Measurements from ENCODE around the gene SLC25A33. TPM values are rescaled to one million over a fixed set of nuclear protein-coding genes. Genes with fewer than 3 reads are reported as not detected.

The SLC25A33 gene
- total RNA-seq, 2 donors from 2014 or later = 5.6 TPM

DNA sequence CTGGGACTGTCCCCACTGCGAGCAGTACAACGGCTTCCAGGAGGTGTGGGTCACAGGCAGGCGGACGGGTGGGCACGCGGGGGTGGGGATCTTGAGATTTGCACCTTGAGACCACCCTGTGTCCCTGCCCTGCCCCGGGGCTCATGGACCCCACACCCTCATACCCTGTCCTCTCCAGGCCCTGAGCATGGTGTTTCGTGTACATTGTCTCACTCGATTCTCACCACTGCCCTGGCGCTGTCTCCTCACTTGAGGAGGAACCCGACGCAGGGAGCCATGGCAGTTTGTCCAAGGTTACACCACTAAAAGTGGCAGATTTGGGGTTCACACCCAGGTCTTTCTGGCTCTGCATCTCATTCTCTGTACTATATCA, 56.7 kb downstream of the SLC25A33 start:
- DNase-seq (no peak), ATAC-seq (no peak)
- intact Hi-C loops (cut with DNase I, micrococcal nuclease) = no loop called here

DNA sequence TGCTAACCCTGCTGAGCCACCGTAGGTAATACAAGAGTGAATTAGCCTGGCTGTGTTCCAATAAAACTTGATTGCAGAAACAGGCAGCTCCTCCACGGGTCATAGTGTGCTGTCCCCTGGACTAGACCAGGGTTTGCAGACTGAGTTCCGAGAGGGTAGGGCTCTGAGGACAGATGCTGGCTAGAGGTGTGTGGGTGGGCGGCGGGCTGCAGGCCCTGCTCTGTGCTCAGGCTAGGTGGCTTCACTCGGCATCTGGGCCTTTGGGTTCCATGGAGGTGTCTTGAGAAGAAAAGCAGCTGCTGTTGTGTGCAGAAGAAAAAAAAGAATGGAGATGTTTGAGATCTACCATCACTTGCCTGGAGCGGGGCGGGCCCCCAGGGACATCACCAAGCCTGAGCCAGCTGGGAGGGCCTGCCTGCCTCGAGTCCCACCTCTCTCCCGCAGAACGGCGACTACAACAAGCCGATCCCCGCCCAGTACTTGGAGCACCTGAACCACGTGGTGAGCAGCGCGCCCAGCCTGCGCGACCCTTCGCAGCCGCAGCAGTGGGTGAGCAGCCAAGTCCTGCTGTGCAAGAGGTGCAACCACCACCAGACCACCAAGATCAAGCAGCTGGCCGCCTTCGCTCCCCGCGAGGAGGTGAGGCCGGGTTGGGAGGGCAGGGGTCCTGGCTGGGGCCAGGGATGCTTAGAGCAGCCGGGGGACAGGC, 57.3 kb downstream of the SLC25A33 start:
- DNase-seq (no peak), ATAC-seq (peak; percentile 79)
- intact Hi-C loops (cut with DNase I, micrococcal nuclease) = no loop called here

DNA sequence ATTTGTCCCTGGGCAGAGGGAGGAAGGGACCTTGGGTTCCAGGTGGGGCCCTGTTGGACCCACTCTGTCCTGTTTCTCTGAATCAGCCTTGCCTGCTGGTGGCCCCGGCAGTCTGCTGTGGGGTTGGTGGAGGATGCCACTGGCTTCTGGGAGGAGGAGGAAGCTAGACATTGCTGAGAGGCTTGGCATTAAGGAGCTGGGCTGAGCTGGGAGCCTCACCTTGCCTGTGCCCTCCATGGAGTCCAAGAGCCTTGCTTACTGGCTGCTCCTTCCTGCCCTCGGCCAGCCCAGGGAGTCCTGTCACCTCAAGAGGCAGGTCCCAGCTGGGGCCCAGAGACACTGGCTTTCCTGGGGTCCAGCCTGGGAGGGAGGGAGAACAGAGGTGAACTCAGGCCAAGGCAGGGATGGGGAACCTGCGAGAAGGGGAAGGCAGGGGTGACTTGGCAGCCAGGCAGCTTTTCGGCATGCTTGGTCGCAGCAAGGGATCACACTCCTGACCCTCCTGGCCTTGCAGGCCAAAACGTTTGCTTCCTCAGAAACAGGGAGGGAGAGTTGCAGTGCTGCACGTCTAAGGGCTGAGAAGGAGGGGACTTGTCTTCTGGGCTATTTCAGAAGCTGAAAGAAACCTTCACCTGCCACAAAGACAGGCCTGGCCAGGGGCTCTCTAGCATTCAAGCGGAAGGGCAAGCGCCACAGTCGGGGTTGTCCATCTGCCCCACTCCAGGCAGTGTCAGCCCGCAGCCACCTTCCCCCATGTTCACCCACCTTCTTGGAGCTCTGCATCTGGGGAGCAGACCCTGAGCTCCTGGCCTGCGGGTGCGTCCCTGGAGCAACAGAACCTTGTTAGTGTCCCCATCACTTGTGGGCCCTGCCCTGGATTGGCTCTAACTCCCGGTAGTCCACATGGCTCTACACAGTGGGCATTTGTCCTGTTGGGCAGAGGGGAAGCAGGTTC, 58.4 kb downstream of the SLC25A33 start:
- ATAC-seq (no peak), DNase-seq (no peak)
- intact Hi-C loops (cut with DNase I, micrococcal nuclease) = no loop called here

DNA sequence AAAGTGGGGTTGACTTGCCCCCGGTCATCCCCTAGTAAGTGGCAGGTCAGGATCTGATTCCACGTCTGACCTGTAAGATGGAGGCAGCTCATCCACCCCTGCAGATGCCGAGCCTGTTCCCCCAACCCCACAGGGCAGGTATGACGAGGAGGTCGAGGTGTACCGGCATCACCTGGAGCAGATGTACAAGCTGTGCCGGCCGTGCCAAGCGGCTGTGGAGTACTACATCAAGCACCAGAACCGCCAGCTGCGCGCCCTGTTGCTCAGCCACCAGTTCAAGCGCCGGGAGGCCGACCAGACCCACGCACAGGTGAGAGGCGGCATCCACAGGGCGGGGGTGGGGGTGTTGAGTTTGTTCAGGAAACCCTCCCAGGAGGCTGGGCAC, 59.0 kb downstream of the SLC25A33 start:
- no peak for ATAC-seq
- intact Hi-C loops (cut with DNase I, micrococcal nuclease) = no loop called here
- no peak for DNase-seq

DNA sequence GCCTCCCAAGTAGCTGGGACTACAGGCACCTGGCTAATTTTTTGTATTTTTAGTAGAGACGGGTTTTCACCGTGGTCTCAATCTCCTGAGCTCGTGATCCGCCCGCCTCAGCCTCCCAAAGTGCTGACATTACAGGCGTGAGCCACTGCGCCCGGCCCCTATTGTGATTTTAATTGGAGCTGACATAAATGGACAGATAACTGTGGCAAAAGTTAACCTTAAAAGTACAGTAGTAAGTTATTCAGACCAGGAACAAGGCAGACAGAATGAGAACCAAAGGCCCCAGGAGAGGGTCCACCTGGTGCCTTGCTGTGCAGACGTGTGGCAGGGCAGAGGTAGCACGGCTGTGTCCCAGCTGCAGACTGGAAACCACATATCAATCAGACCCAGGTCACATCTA, 60.5 kb downstream of the SLC25A33 start:
- no peak for DNase-seq
- no peak for ATAC-seq
- intact Hi-C loops (cut with DNase I, micrococcal nuclease) = no loop called here

DNA sequence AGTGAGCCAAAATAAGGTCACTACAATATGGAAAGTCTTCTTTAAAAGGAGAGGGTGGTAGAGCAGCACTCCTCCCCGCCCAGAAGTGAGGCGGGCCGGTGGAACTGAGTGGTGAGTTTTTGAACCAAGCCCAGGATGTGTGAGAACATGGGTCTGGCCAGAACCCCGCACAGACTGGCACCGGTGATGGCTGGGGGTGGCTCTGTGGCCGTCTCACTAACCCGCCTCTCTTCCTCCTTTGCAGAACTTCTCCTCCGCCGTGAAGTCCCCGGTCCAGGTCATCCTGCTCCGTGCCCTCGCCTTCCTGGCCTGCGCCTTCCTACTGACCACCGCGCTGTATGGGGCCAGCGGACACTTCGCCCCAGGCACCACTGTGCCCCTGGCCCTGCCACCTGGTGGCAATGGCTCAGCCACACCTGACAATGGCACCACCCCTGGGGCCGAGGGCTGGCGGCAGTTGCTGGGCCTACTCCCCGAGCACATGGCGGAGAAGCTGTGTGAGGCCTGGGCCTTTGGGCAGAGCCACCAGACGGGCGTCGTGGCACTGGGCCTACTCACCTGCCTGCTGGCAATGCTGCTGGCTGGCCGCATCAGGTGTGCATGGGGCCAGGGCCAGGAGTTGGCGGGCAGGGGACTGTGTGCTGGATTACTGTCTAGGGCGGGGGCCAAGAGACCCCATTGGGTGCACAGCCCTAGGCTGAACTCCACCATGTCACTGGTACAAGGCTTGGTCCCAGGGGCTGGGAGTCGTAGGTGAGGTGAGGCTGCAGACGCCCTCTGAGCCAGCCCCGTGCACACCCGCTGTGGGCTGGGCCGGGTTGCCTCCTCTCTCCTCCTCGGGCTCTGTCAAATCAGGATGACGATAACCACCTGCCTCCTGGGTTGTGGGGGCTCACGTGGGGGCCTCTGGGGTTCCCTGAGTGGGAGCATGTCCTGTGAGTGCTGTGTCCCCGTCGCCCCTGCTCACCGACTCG, 61.9 kb downstream of the SLC25A33 start:
- ATAC-seq = no peak
- no peak for DNase-seq
- intact Hi-C loops (cut with DNase I, micrococcal nuclease) = no loop called here

DNA sequence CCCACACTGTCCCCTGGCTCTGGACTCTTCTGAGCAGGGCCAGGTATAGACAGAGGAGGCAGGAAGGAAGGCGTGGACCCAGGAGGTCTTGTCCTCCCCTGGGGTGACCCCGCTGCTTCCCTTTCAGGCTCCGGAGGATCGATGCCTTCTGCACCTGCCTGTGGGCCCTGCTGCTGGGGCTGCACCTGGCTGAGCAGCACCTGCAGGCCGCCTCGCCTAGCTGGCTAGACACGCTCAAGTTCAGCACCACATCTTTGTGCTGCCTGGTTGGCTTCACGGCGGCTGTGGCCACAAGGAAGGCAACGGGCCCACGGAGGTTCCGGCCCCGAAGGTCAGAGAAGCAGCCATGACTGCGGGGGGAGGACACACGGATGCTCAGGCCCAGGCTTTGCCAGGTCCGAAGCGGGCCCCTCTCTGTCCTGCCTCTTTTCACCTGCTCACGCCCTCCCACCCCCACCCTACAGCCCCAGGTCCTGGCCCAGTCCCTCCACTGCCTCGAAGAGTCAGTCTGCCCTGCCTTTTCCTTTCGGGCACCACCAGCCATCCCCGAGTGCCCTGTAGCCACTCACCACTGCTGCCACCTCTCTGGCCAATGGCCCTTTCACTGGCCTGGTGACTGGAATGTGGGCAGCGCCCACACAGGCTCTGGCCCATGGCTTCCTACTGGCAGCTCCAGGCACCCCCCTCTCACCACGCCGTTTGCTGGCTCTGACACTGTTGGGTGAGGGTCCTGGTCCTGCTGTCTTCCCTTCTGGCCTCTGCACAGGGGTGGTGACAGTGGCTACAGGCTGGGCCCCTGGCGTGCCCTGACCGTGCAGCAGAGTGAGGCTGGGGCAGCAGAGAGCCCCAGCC, 62.9 kb downstream of the SLC25A33 start:
- intact Hi-C loops (cut with DNase I, micrococcal nuclease) = no loop called here

DNA sequence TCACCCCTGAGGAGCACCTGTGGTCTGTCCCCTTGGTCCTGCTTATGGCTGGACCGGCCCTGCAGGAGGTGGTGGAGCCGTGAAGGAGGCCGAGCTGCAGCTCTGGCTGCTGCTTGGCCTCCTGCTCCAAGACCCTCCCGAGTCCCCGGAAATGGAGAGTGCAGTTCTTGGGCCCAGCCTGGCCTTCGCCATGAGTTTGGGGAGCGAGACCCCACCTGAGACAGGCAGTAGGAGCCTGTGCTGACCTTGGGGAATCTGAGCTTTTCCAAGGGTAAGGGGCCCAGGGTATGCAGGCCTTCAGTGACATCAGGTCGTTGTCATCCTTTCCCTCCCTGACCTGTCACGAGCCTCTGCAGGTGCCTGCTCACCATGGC, 63.5 kb downstream of the SLC25A33 start:
- ATAC-seq = no peak
- intact Hi-C loops (cut with DNase I, micrococcal nuclease) = no loop called here
- DNase-seq = no peak

More for the DNA sequence above, 62.9 kb downstream of the SLC25A33 start:
- ATAC-seq (no peak), DNase-seq (no peak)

DNA sequence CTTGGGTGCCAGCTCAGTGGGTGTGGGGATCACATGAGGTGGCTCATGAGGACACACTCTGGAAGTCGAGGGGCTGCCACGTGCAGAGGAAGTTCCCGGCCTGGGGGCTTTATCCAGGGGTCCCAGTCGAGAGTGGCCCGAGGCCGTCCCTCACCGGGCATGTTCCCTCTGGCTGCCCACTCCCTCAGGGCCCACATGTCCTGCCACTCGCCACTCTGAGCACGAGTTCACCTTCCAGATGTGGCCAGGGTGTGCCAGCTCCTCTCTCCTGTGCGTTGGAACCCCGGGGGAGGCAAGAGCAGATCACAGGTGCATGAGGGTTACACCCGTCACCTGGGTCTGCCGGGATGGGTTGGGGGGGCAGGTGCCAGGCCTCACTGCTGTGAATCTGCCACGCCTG, 64.0 kb downstream of the SLC25A33 start:
- DNase-seq (no peak), ATAC-seq (no peak)
- intact Hi-C loops (cut with DNase I, micrococcal nuclease) = no loop called here

DNA sequence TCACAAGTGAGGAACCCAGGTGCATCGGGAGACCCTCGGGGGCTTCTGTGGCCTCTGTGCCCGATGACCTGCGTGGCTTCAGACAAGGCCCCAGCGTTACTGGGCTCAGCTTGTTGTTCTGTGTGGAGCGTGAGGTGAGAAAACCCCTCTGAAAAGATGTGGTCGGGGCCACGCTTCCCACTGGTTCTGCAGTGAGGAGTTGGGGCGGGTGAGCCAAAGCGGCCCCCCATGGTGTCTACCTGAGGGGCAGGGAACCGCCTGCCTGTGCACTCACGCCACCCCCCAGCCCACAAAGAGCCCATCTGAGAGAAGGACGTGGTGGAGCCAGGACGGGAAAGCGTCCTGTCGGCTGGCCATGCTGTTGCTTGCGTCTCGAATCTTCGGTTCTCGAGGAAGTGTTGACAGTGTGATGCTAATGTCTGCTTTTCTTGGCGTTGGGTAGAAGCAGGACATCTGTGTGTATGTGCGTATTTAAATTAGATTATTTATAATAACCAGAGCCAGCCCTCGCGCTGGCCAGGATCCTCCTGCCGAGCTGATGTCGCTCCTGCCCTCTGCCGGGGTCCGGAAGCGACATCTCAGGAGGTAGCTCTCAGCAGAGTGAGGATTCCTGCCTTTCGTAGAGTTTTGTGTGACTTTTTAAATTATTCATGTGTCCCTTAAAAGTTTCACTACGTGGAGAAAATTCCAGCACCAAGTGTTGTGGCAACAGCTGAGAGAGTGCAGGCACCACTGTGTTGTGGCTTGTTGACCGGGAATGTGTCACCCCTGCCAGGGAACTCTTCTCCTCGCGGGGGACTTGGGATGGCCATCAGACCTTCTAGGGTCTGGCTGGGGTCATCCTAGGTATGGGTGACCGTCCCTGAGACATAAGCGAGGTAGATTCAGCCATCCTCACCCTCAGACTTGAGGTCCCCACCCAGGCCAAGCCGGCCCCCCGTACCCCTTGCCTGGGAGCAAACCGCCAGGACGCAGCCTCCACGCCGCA, 64.8 kb downstream of the SLC25A33 start:
- intact Hi-C loops (cut with DNase I, micrococcal nuclease) = no loop called here
- no peak for DNase-seq
- no peak for ATAC-seq

DNA sequence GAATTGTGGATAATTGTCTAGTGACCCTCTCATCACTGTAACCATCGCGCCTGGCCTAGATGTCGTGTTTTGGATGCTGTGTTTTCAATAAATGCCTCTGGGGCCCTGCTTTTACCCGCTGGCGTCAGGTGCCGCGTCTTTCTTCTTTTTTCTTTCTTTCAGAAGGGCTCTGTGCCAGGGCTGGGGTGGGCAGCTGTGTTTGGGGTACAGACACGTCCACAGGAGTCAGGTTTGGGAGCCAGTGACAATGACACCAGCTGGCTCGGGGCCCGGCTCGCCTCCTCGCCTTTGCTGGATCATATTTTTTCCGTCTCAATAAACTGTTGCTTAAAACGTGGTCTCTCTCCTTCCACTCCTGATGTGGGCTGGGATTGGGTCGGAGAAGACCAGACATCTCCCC, 65.6 kb downstream of the SLC25A33 start:
- no peak for DNase-seq
- ATAC-seq = no peak
- intact Hi-C loops (cut with DNase I, micrococcal nuclease) = no loop called here

DNA sequence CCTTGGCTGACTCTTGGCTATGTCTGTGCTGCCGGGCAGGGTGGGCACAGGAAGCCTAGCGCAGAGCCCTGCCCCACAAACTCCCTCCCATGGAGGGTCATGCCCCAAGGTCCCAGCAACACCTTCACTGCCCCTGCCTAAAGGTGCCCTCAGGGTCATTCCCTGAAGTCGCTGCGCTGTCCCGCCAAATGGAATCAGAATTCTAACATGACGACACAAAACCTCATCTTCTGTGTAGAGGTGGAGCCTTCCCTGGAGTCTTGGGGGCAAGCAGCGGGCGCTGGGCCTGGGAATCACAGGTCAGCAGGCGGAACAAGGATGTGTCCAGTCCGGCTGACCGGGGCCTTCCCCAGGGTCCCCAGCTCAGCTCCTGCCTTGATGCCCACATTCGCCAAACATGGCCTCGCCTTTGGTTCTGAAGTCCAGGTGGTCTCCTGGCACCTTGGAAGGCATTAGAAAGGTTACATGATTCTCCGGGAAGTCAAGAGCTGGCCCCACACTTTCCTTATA, 66.7 kb downstream of the SLC25A33 start:
- intact Hi-C loops (cut with DNase I, micrococcal nuclease) = no loop called here
- ATAC-seq (no peak), DNase-seq (no peak)

DNA sequence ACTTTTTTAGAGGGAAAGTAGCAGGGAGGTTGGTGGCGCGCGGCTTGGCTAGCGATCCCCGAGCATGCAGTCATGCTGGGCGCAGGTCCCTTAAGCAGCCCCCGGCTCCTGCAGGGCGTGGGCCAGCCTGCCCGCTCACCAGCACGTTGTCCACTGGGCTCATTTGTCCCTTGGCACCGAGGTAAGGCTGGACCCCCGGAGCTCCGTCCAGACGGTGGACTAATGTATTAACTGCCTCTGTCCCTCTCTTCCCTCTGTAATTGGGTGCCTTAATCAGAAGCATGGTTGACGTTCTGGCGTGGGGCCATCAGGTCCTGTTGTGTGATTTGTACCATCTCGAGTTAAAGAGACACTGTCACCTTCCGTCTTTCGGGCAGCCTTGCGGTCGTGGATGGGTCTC, 67.2 kb downstream of the SLC25A33 start:
- DNase-seq (no peak), ATAC-seq (no peak)
- intact Hi-C loops (cut with DNase I, micrococcal nuclease) = no loop called here

DNA sequence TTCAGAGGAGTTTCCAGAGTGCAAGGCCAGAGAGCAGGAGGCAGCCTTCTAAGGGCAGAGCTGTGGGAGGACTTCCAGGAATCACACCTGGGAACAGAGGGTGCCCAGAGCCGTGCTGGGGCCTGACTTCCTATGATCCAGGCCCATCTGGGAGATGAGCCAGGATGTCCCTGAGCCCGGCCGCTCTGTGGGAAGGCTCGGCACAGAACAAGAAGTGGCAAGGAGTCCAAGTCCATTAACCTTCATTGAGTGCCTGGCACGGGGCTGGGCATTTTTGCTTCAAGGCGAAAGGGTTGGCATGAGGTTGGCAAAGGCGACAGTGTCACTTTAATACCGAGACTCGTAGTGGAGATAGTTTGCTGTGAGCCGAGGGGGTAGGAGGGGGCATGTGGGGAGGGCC, 67.7 kb downstream of the SLC25A33 start:
- intact Hi-C loops (cut with DNase I, micrococcal nuclease) = no loop called here
- DNase-seq (no peak), ATAC-seq (no peak)

DNA sequence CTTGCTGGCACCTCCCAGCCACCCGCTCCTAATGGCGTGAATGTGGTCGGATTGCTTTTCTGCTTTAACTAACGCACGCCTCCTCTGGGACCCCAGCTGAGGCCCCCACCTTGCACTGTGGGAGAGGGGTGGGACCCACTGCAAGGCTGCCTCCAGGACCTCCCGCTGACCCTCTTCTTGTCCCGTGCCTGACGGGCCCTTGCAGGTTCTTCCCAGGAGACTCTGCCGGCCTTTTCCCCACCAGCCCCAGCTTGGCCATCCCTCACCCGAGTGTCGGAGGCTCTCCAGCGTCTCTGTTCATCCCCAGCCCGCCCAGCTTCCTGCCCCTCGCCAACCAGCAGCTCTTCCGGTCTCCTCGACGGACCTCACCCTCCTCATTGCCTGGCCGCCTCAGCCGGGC, 68.1 kb downstream of the SLC25A33 start:
- intact Hi-C loops (cut with DNase I, micrococcal nuclease) = no loop called here
- ATAC-seq (no peak), DNase-seq (no peak)

DNA sequence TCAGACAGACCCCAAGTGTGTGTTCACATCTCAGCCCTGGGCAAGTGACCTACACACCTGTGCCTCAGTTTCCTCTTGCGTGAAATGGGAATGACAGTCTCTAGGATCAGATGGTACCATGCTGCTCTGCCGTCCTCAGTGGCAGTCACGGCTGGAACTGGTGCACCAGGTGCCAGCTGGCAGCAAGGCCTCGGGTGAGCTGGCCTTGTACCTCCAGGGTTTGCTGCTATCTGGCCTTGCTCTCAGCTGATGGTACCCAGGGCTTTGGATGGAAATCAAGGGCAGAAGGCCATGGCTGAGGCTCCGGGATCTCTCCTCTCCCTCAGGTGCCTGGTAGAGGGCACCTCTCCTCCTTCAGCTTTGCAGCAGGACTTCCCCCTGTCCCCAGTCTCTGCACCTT, 70.7 kb downstream of the SLC25A33 start:
- ATAC-seq = no peak
- intact Hi-C loops (cut with DNase I, micrococcal nuclease) = no loop called here
- DNase-seq = no peak

DNA sequence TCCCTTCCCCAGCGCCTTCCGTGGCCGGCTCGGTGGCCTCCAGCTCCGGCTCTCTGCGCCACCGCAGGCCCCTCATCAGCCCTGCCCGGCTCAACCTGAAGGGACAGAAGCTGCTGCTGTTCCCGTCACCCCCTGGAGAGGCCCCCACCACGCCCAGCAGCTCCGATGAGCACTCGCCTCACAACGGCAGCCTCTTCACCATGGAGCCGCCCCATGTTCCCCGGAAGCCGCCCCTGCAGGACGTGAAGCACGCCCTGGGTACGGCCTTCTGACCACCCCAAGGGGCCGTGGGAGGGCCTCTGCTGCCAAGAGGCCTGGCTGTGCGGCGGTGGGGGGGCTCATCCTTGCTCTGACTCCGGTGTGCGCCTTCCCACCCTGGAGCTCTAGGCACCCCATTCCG, 71.3 kb downstream of the SLC25A33 start:
- DNase-seq (no peak), ATAC-seq (no peak)
- intact Hi-C loops (cut with DNase I, micrococcal nuclease) = no loop called here
